Kidney (tissue), 14 donors: ENCODE measurements around the gene RERE. TPM values are rescaled to one million over a fixed set of nuclear protein-coding genes. Genes with fewer than 3 reads are reported as not detected.

ENCODE experiments used
- DNase-seq, 5 donors: peaks; one replicate each; pipeline ENCODE4 v3.0.0-alpha.2; 2013 to 2020
- FAIRE-seq: peaks from 2 replicates; lab custom pipeline; 2012; peaks lifted over from hg19 to GRCh38; lab: Jason Lieb, UNC
- H3K27ac ChIP-seq, 2 donors: one replicate each; pipeline ENCODE4 v1.7.0; 2013; ENCODE audit warnings: low read depth in 2 of 2, low read length in 2 of 2, inconsistent platforms in 1 of 2
- H3K27me3 ChIP-seq: one replicate; pipeline ENCODE4 v1.7.1; 2013; ENCODE audit warnings: low read length, inconsistent platforms; ENCODE audit not compliant: control insufficient read depth, insufficient read depth
- H3K36me3 ChIP-seq, 3 donors: one replicate each; pipeline versions ENCODE4 v1.7.0 to v1.7.1; 2013; ENCODE audit warnings: low read length in 3 of 3, control low read depth in 1 of 3, inconsistent platforms in 1 of 3; ENCODE audit not compliant: insufficient read depth in 3 of 3, control insufficient read depth in 2 of 3
- H3K4me1 ChIP-seq, 3 donors: one replicate each; pipeline versions ENCODE4 v1.7.0 to v1.7.1; 2013; ENCODE audit warnings: low read length in 3 of 3, inconsistent platforms in 1 of 3, low read depth in 1 of 3; ENCODE audit not compliant: control insufficient read depth in 2 of 3, insufficient read depth in 2 of 3
- H3K4me3 ChIP-seq, 3 donors: one replicate each; pipeline versions ENCODE4 v1.7.0 to v1.8.1; 2013; ENCODE audit warnings: low read length in 3 of 3, control low read depth in 1 of 3, inconsistent platforms in 1 of 3
- H3K9ac ChIP-seq, 3 donors: one replicate each; pipeline versions ENCODE4 v1.7.0 to v1.7.1; 2013; ENCODE audit warnings: low read length in 3 of 3, control low read depth in 1 of 3, inconsistent platforms in 1 of 3
- H3K9me3 ChIP-seq, 3 donors: one replicate each; pipeline versions ENCODE4 v1.7.0 to v1.7.1; 2013; ENCODE audit warnings: low read length in 3 of 3, control low read depth in 1 of 3, inconsistent platforms in 1 of 3; ENCODE audit not compliant: control insufficient read depth in 2 of 3, insufficient read depth in 1 of 3
- intact Hi-C: fragments of 100-400 bp; cut with DNase I; formaldehyde crosslinking; loops from one replicate; pipeline ENCODE4 v1.11.1; 2022
- polyA plus RNA-seq: library from polyadenylated mRNA; stranded (reverse); fragments of 350-450 nt; fragmentation: Illumina TruSeq; extraction: RNeasy Lipid Tissue Mini Kit (QIAGEN cat#74804); gene quantifications from one replicate; pipeline ENCODE4 v1.2.3, GENCODE V29; 2014; ENCODE audit warnings: low read depth, low replicate concordance; ENCODE audit not compliant: insufficient read depth
- total RNA-seq: library from RNA; stranded (reverse); fragmentation: NEBNext Ultra II Directional; extraction: Animal tissue kit (Norgen Biotek cat#: 25700); gene quantifications from one replicate; pipeline ENCODE4 v1.2.1, GENCODE V29; 2021
- TF ChIP-seq, protein P1 (sequence below): IDR thresholded peaks from 3 replicates; pipeline ENCODE4 v1.5.1; 2012; ENCODE audit warnings: mild to moderate bottlenecking, moderate library complexity, borderline replicate concordance; ENCODE audit not compliant: insufficient read depth; ENCODE audit errors: extremely low read depth
- donor health status: control.
- donor health status: control.
- donor health status: control.
- donor health status: control.
- donor health status: control.
- donor health status: DM: yes; HTN: yes; CAD: no.
- donor health status: Normal renal cell carcinoma (clear cell type).

RERE gene
- total and polyA plus RNA-seq, 2 donors from 2014 or later = 37.2 to 176 TPM

GRCh38 chr1:8578132-8578877, 239.1 kb downstream of the RERE start:
- H3K4me1 ChIP-seq = peaks cover 0 to 17% (median 2%) of the 10 kb centered on the region in 3 donors
- no peak overlapping the region for H3K4me3 ChIP-seq
- no peaks in the 10 kb centered on the region for H3K27me3 ChIP-seq
- no peaks in the 10 kb centered on the region for H3K9me3 ChIP-seq
- no peak for FAIRE-seq
- DNase-seq = no peak
- no peak overlapping the region for H3K27ac ChIP-seq
- H3K9ac ChIP-seq = no peak overlapping the region
- TF ChIP-seq, protein P1, sequence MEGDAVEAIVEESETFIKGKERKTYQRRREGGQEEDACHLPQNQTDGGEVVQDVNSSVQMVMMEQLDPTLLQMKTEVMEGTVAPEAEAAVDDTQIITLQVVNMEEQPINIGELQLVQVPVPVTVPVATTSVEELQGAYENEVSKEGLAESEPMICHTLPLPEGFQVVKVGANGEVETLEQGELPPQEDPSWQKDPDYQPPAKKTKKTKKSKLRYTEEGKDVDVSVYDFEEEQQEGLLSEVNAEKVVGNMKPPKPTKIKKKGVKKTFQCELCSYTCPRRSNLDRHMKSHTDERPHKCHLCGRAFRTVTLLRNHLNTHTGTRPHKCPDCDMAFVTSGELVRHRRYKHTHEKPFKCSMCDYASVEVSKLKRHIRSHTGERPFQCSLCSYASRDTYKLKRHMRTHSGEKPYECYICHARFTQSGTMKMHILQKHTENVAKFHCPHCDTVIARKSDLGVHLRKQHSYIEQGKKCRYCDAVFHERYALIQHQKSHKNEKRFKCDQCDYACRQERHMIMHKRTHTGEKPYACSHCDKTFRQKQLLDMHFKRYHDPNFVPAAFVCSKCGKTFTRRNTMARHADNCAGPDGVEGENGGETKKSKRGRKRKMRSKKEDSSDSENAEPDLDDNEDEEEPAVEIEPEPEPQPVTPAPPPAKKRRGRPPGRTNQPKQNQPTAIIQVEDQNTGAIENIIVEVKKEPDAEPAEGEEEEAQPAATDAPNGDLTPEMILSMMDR = no peak
- no peaks in the 10 kb centered on the region for H3K36me3 ChIP-seq
- intact Hi-C loops = no loop called here

DNA sequence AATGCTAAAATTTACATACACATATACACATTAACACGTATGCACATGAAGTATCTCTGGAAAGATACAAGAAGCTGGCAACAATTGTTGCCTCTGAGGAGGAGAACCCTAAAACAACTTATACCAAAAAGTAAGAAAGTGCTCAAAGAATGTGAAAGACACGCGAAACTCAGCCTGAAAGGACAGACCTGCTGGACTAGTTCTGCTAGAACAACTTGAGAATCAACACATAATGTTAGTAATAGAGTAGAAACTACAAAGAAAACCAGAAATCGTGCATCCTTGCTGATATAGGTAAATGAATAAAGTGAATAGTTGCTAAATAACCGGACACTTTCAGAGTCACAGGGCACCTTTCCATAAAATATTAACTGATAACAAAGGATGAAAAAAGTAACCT, 242.5 kb downstream of the RERE start:
- Histone ChIP-seq H3K4me3 (no peak overlapping the region), H3K27me3 (no peaks in the 10 kb centered on the region), H3K4me1 (peaks cover 0 to 23% (median 6%) of the 10 kb centered on the region in 3 donors), H3K9me3 (no peaks in the 10 kb centered on the region), H3K9ac (no peak overlapping the region), H3K27ac (no peak overlapping the region), H3K36me3 (no peaks in the 10 kb centered on the region)
- TF ChIP-seq, protein P1 = no peak
- FAIRE-seq = peak; percentile 83
- intact Hi-C loops = no loop called here
- peak in 2 of 5 donors; percentile 35 to 37 for DNase-seq

DNA sequence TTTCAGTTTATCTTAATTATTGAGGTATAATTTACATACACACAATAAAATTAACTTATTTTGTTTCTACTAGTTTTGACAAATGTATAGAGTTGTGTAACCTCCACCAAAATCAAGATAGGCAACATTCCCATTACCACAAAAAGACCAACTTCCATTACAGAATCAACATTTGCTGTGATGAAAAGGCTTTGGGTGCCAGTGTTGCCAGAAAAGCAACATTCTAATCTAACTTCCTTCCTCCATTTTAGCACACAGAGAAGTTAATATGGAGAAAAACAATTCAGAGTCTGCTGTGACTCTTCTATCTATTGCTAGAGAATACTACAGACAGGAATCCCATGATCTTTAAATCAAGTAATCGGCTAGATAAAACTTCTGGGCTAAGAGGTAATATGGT, 245.3 kb downstream of the RERE start:
- H3K9ac ChIP-seq = no peak overlapping the region

More for the DNA sequence above, 245.3 kb downstream of the RERE start:
- DNase-seq (no peak), FAIRE-seq (no peak)
- H3K4me1 ChIP-seq = peaks cover 0 to 17% (median 6%) of the 10 kb centered on the region in 3 donors
- H3K9me3 ChIP-seq = no peaks in the 10 kb centered on the region
- H3K4me3 ChIP-seq = no peak overlapping the region
- no peaks in the 10 kb centered on the region for H3K36me3 ChIP-seq
- H3K27me3 ChIP-seq = no peaks in the 10 kb centered on the region
- TF ChIP-seq, protein P1 = no peak
- no peak overlapping the region for H3K27ac ChIP-seq
- intact Hi-C loops = no loop called here
